Measurements from ENCODE around the gene PRKCH. TPM values are rescaled to one million over a fixed set of nuclear protein-coding genes. Genes with fewer than 3 reads are reported as not detected.

PRKCH gene
- total RNA-seq, 3 donors from 2014 or later, result 12.3 to 15.4 (median 14.8) TPM

GRCh38 chr14:61365667-61366212 lies 44.4 kb downstream of the PRKCH start:
- Histone ChIP-seq H3K9me3 (no peaks in the 10 kb centered on the region), H3K4me1 (ENCODE audit: low read depth) (no peaks in the 10 kb centered on the region), H3K4me3 (no peak overlapping the region), H3K36me3 (ENCODE audit: low read depth) (no peaks in the 10 kb centered on the region)
- DNase-seq (no peak), ATAC-seq (no peak)
- intact Hi-C loops (cut with DNase I, micrococcal nuclease), result no loop called here
- TF ChIP-seq CTCF (IDR thresholded peaks at IDR 0.05), result no peak

GRCh38 chr14:61368114-61368710 lies 46.8 kb downstream of the PRKCH start:
- H3K4me1 ChIP-seq (ENCODE audit: low read depth), result no peaks in the 10 kb centered on the region
- H3K9me3 ChIP-seq, result no peaks in the 10 kb centered on the region
- H3K4me3 ChIP-seq, result no peak overlapping the region
- intact Hi-C loops (cut with DNase I, micrococcal nuclease), result no loop called here
- TF ChIP-seq CTCF (IDR thresholded peaks at IDR 0.05), result no peak
- no peak for ATAC-seq
- no peak for DNase-seq
- H3K36me3 ChIP-seq (ENCODE audit: low read depth), result no peaks in the 10 kb centered on the region

GRCh38 chr14:61368781-61369453 lies 47.5 kb downstream of the PRKCH start:
- DNase-seq, result no peak
- H3K9me3 ChIP-seq, result peaks cover 4% of the 10 kb centered on the region
- no peak for ATAC-seq
- TF ChIP-seq CTCF (IDR thresholded peaks at IDR 0.05), result no peak
- no peak overlapping the region for H3K4me3 ChIP-seq
- no peaks in the 10 kb centered on the region for H3K36me3 ChIP-seq (ENCODE audit: low read depth)
- intact Hi-C loops (cut with DNase I, micrococcal nuclease), result no loop called here
- no peaks in the 10 kb centered on the region for H3K4me1 ChIP-seq (ENCODE audit: low read depth)

- Histone ChIP-seq H3K9me3 (peaks cover 9% of the 10 kb centered on the region), H3K36me3 (ENCODE audit: low read depth) (no peaks in the 10 kb centered on the region), H3K4me3 (no peak overlapping the region), H3K4me1 (ENCODE audit: low read depth) (no peaks in the 10 kb centered on the region)
- DNase-seq, result no peak
- intact Hi-C loops (cut with DNase I, micrococcal nuclease), result no loop called here
- no peak for ATAC-seq
- TF ChIP-seq CTCF (IDR thresholded peaks at IDR 0.05), result no peak
These were observed 48.1 kb downstream of the PRKCH start for GRCh38 chr14:61369454-61369810.

- no peak for ATAC-seq
- intact Hi-C loops (cut with DNase I, micrococcal nuclease), result no loop called here
- no peak for TF ChIP-seq CTCF (IDR thresholded peaks at IDR 0.05)
- Histone ChIP-seq H3K36me3 (ENCODE audit: low read depth) (no peaks in the 10 kb centered on the region), H3K4me3 (no peak overlapping the region), H3K4me1 (ENCODE audit: low read depth) (no peaks in the 10 kb centered on the region), H3K9me3 (peaks cover 18% of the 10 kb centered on the region)
- DNase-seq, result no peak
These were observed 51.0 kb downstream of the PRKCH start for GRCh38 chr14:61372379-61372778.
